ENCODE measurements around the gene COL23A1. TPM values are rescaled to one million over a fixed set of nuclear protein-coding genes. Genes with fewer than 3 reads are reported as not detected.

The COL23A1 gene
- total RNA-seq, 4 donors from 2014 or later: 0.93 to 4.6 (median 2.4) TPM

DNA sequence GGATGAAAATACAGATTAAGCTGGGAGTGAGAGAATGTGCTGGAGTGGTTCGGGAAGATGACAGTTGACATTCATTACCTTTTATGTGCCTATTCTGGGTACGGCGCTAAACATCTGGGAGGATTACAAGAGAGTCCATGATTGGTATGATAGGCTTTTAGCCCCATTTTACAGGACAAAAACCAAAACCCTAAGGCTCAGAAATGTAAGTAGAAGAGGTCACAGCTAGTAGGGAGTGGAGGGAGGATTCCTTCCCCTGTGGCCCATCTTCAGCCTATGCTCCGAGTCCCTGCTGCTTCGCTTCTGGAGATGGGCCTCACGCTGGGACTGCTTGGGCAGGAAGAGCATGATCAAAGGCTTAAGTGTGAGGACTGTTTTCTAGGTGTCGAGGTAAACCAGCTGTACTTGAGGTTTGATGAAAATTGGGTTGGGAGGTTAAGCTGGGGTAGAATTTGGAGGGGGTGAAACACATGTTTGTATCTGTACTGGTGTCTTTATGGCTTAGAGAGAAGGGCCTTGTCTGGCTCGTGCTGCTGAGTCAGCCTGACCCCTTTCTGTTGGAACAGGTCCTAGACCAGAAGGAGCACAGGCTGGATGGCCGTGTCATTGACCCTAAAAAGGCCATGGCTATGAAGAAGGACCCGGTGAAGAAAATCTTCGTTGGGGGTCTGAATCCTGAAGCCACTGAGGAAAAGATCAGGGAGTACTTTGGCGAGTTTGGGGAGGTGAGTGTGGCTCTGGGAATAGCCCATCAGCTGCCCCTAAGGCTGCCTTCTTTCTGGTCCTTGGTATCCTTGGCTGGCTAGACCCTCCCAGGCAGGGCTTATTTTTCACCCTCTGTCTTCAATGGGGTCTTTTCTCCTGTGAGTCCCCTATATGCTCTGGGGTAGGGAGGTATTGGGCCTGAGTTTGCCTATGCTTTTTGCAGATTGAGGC lies 383.8 kb downstream of the COL23A1 start:
- Histone ChIP-seq H3K4me1 (peaks cover 0 to 41% (median 19%) of the 10 kb centered on the region in 3 donors), H3K4me3 (peak overlapping the region in 1 of 2 donors; percentile 99), H3K27me3 (no peaks in the 10 kb centered on the region), H3K27ac (peak overlapping the region in 3 of 4 donors; percentile 49 to 99 (median 96)), H3K36me3 (peaks cover 0 to 49% of the 10 kb centered on the region in 2 donors), H3K9me3 (no peaks in the 10 kb centered on the region)
- WGBS, 2 donors (ENCODE audit: low coverage in 1 of 2): 36 to 51% methylated on average over 4 to 9 of the region's 12 CpGs
- TF ChIP-seq EP300 (IDR thresholded peaks at IDR 0.05) (no peak), POLR2AphosphoS5 (IDR thresholded peaks at IDR 0.05) (no peak)
- TF ChIP-seq, protein P1, sequence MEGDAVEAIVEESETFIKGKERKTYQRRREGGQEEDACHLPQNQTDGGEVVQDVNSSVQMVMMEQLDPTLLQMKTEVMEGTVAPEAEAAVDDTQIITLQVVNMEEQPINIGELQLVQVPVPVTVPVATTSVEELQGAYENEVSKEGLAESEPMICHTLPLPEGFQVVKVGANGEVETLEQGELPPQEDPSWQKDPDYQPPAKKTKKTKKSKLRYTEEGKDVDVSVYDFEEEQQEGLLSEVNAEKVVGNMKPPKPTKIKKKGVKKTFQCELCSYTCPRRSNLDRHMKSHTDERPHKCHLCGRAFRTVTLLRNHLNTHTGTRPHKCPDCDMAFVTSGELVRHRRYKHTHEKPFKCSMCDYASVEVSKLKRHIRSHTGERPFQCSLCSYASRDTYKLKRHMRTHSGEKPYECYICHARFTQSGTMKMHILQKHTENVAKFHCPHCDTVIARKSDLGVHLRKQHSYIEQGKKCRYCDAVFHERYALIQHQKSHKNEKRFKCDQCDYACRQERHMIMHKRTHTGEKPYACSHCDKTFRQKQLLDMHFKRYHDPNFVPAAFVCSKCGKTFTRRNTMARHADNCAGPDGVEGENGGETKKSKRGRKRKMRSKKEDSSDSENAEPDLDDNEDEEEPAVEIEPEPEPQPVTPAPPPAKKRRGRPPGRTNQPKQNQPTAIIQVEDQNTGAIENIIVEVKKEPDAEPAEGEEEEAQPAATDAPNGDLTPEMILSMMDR (IDR thresholded peaks at IDR 0.05): no peak
- ATAC-seq: no peak

DNA sequence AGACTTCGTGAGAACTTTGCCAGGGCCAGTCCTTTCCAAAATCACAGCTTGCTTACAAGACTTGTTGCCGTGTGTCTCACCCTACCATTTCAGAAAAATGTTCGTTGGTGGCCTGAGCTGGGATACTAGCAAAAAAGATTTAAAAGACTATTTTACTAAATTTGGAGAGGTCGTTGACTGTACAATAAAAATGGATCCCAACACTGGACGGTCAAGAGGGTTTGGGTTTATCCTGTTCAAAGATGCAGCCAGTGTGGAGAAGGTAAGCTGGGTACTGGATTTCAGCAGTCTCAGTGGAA lies 384.5 kb downstream of the COL23A1 start:
- TF ChIP-seq POLR2A (IDR thresholded peaks at IDR 0.05) (no peak), POLR2AphosphoS5 (IDR thresholded peaks at IDR 0.05) (no peak), EP300 (IDR thresholded peaks at IDR 0.05) (no peak)
- TF ChIP-seq, protein P1 (IDR thresholded peaks at IDR 0.05): no peak
- H3K27ac ChIP-seq: peak overlapping the region; percentile 88 to 99 (median 94)

DNA sequence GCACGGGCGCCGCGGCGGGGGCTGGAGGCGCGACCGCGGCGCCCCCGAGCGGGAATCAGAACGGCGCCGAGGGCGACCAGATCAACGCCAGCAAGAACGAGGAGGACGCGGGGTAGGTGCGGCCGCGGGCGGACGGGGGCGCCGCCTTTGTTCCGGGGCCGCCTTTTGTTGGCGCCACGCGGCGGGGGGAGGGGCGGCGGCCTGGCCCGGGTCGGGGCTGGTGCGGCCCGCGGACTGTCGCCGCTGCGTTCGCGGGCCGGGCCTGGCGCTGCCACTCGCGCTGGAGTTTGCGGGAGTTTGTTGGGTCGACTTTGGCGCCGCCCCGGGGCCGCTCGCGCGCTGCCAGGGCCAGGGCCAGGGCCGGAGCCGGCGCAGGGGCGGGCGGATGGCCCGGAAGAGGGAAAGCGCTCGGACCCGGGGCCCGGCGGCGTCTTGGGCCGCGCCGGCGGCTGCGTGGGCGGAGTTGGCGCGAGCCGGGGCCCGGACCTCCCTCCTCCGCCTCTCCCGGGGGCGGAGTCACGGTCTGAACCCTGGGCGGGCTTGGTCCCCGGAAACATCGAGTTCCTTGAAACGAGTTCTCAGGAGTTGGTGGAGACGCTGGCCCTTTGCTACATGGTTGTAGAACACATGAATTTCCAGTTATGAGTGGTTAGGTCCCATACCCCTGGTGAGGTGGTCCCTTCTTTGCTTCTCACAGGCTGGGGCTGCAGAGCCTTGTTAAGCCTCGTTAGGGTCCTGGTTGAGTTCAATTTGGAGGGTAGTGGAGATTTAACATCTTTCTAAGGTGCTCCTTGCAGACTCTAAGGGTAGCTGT lies 385.1 kb downstream of the COL23A1 start:
- ATAC-seq: peak; percentile 60
- H3K36me3 ChIP-seq: peaks cover 0 to 36% of the 10 kb centered on the region in 2 donors
- H3K27ac ChIP-seq: peak overlapping the region; percentile 88 to 99 (median 94)
- peak overlapping the region; percentile 81 to 99 for H3K4me3 ChIP-seq
- WGBS, 2 donors (ENCODE audit: low coverage in 1 of 2): 0% methylated on average over 2 of the region's 90 CpGs; no CpG with 5 or more reads in 1 of the 2 donors
- no peaks in the 10 kb centered on the region for H3K9me3 ChIP-seq
- H3K27me3 ChIP-seq: no peaks in the 10 kb centered on the region
- TF ChIP-seq POLR2A (IDR thresholded peaks at IDR 0.05) (peak in 1 of 2 donors; percentile 41), EP300 (IDR thresholded peaks at IDR 0.05) (no peak), POLR2AphosphoS5 (IDR thresholded peaks at IDR 0.05) (peak; percentile 49)
- TF ChIP-seq, protein P1 (IDR thresholded peaks at IDR 0.05): no peak
- peaks cover 0 to 41% (median 19%) of the 10 kb centered on the region in 3 donors for H3K4me1 ChIP-seq

More for the DNA sequence above, 384.5 kb downstream of the COL23A1 start:
- 0 to 2% methylated on average over 3 to 4 of the region's 5 CpGs for WGBS, 2 donors (ENCODE audit: low coverage in 1 of 2)
- Histone ChIP-seq H3K4me1 (peaks cover 0 to 41% (median 19%) of the 10 kb centered on the region in 3 donors), H3K36me3 (peaks cover 0 to 42% of the 10 kb centered on the region in 2 donors), H3K9me3 (no peaks in the 10 kb centered on the region), H3K27me3 (no peaks in the 10 kb centered on the region), H3K4me3 (peak overlapping the region; percentile 81 to 99)
- ATAC-seq: no peak

DNA sequence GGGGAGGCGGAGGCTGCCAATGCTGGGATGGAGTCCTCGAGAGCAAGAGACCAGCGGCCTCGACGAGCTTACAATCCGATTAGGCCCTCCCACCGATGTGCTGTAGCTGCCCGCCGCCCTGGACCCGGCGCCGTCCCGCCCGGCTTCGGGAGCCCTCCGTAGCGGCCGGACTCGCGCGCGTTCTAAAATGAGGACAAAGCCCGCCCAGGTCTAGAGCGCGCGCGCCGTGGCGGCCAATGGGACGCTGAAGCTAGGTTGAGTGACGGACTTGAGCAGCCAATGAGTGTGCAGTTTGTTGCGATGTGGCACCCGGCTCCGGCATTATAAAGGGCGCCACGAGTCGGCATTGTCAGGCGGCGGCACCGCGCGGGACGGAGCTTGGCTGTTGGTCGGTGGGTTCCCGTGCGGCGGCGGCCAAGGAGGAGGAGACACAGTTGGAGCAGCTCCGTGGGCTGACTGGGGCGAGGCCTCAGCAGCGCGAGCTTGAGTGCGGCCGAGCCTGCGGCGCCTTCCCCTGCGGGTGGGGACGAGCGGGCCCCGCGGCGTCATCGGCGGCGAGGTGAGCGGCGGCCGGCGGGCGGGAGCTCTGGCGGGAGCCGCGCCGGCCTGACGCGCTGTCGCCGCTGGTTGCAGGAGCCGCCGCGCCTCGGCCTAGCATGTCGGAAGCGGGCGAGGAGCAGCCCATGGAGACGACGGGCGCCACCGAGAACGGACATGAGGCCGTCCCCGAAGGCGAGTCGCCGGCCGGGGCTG lies 385.8 kb downstream of the COL23A1 start, which contains the start of gene HNRNPAB:
Gene HNRNPAB (plus strand): TSS at position 352 of the 753 bp plus-strand sequence. CDS start 305 bp downstream, at position 657.
- 1% methylated on average over 13 of the region's 96 CpGs; no CpG with 5 or more reads in 1 of the 2 donors for WGBS, 2 donors (ENCODE audit: low coverage in 1 of 2)
- H3K36me3 ChIP-seq: peaks cover 0 to 28% of the 10 kb centered on the region in 2 donors
- peak within 1 kb of the TSS; percentile 88 to 99 (median 94) for H3K27ac ChIP-seq
- H3K9me3 ChIP-seq: no peaks in the 10 kb centered on the region
- H3K27me3 ChIP-seq: no peaks in the 10 kb centered on the region
- peak within 1 kb of the TSS; percentile 81 to 99 for H3K4me3 ChIP-seq
- H3K4me1 ChIP-seq: peaks cover 0 to 41% (median 19%) of the 10 kb centered on the region in 3 donors
- peak; percentile 97 for ATAC-seq
- TF ChIP-seq, protein P1 (IDR thresholded peaks at IDR 0.05): peak in 2 of 4 experiments; percentile 11 to 15
- TF ChIP-seq EP300 (IDR thresholded peaks at IDR 0.05) (no peak), POLR2A (IDR thresholded peaks at IDR 0.05) (peak; percentile 98 to 99), POLR2AphosphoS5 (IDR thresholded peaks at IDR 0.05) (peak; percentile 100)

Measured in gastroesophageal sphincter (tissue), 4 donors.